GM12872 (cell line): ENCODE results near the gene EPS8L3.

Source experiments
- TF ChIP-seq, protein P1 (sequence below): IDR thresholded peaks from 3 replicates; pipeline ENCODE4 v1.5.1; 2011; ENCODE audit warnings: low read depth, mild to moderate bottlenecking, low read length, moderate library complexity; ENCODE audit not compliant: insufficient read depth

Gene EPS8L3

DNA sequence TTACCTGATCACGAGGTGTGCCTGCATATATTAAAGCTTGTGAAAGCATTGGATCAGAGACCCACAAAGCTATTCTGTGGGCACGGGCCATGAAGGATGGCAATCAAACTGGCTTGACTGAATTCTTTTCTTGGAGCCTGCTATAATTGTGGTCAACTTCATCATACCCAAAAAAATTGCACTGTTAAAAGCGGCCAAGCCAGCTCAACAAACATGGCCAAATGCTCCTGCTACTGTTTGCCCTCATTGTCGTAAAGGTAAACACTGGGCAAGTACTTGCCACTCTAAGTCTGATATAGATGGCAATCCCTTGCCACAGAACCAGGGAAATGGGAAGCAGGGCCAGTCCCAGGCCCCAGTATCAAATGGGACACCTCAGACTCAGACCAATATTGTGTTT, 58.3 kb downstream of the EPS8L3 start:
- TF ChIP-seq, protein P1, sequence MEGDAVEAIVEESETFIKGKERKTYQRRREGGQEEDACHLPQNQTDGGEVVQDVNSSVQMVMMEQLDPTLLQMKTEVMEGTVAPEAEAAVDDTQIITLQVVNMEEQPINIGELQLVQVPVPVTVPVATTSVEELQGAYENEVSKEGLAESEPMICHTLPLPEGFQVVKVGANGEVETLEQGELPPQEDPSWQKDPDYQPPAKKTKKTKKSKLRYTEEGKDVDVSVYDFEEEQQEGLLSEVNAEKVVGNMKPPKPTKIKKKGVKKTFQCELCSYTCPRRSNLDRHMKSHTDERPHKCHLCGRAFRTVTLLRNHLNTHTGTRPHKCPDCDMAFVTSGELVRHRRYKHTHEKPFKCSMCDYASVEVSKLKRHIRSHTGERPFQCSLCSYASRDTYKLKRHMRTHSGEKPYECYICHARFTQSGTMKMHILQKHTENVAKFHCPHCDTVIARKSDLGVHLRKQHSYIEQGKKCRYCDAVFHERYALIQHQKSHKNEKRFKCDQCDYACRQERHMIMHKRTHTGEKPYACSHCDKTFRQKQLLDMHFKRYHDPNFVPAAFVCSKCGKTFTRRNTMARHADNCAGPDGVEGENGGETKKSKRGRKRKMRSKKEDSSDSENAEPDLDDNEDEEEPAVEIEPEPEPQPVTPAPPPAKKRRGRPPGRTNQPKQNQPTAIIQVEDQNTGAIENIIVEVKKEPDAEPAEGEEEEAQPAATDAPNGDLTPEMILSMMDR = no peak

DNA sequence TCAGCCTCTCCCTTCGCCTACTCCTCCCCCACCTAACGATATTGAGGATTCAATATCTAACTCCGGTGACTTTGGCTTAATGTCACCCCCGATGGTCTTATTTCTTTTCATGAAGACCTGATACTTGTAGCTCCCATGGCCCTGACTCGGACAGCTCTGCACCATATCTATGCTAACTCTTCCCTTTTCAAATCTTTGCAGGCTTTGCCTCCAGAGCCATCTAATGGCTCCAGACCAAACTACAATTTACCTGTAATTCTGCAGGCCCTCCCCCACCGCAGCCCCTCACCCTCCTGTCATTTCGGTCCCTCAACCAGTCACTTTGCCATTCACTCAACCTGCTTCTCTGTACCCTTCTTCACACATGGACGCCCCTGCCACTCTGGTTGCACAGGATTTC, 59.5 kb downstream of the EPS8L3 start:
- TF ChIP-seq, protein P1 = no peak
